GM18870 (cell line): ENCODE measurements around the gene CNDP1.

Experiments used
- ATAC-seq: cut with Tn5 transposase; IDR thresholded peaks from one replicate; pipeline ENCODE4 v1.9.1; 2021; ENCODE audit warnings: moderate library complexity; ENCODE audit not compliant: unreplicated experiment

CNDP1 gene

DNA sequence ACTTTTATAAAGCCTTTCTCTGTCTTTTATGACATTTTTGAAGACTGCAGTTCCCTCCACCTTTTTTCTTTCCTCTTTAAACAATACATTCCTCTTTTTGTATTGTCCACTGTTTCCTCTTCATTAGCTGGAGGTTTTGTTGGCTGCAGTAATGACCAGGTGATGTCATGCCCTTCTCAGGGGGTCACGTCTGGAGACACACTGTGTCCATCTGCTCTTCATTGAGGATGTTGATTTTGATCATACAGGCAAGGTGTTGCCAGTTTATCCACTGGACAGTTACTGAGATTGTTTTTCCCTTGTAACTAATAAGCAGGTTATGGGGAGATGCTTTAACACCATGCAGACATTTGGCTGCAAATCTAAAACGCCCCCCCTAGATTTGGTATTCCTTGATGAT, 83.2 kb downstream of the CNDP1 start:
- no peak for ATAC-seq

DNA sequence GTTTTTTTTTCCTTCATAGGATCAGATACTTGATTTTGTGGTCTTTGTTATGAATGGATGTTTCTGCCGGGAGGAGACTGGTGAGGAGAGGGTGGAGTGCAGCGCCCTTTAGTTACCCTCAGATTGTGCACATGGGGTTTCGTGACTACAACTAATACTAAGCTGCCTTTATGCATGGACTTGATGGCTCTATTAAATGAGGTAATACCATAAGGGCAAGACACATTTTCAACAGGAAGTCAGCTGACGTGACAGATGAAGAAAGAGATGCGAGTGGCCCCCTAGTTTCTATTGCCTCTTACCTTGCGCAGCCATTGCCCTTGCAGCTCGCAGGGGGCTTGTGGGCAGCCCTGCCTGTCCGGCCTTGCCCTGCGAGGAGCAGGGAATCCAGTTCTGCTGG, 87.8 kb downstream of the CNDP1 start:
- ATAC-seq: no peak

DNA sequence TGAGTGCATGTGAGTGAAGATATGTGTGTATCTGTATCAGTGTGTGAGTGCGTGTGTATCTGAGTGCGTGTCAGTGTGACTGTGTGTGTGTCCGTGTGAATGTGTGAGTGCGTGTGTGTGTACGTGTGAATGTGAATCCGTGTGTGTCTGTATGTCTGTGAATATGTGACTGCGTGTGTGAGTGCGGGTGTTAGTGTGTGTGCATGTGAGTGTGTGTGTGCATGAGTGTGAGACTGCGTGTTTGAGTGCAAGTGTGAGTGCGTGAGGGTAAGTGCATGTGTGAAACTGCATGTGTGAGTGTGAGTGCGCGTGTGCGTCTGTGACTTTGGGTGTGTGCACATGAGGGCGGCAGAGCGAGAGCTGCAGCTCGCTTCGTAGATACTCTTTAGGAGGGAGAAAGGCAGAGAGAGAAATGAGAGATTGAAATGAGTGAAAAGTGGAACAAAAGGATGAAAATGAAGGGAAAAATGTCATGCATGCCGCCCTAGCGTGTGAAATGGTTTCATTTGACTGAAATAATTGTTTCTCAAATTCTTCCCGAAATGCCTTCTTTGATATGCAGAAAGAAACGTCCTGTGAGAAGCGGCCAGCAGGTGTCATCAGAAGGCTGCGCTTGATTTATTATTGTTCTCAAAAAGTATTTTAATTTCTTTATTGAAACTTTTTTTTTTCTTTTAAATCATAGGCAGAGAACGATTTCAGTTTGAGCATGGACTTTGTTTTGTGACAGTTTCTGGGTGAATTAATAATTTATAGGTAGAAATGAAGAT, 88.9 kb downstream of the CNDP1 start:
- no peak for ATAC-seq

DNA sequence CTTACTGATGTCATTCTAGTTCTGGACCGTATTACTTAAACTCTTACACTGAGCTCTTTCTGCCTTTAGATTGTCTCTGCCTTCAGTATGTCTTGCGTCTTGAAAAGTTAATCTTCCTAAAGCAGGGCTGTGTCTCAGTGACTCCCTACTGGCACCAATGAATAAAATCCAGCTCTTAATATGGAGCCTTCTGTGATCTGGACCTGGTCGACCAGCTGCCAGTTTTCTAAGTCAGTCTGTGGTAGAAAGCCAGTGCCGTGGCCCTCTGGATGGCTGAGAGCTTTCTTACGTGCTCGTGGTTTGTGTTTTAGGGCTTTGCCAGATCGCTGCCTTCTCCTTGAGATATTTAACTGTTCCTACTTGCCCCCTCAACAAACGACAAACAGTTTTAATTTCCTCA, 90.2 kb downstream of the CNDP1 start:
- no peak for ATAC-seq

DNA sequence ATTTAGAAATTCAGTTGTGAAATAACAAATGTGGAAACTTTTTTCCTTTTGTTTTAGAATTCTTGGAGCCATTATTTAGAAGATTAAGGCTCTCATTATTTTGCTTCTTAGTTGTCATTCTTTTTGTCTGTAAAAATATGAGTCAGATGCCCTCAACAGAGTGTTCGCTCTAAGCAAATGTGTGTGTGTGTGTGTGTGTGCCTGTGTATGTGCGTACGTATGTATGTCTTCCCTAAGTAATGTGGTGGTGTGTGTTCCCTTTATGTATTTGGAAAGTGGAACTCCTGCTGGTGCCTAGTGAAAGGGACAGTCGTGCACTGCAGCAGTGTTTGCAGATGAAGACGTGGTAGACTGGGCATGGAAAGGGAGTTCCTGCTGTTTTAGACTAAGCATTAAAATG, 90.9 kb downstream of the CNDP1 start:
- ATAC-seq: no peak

DNA sequence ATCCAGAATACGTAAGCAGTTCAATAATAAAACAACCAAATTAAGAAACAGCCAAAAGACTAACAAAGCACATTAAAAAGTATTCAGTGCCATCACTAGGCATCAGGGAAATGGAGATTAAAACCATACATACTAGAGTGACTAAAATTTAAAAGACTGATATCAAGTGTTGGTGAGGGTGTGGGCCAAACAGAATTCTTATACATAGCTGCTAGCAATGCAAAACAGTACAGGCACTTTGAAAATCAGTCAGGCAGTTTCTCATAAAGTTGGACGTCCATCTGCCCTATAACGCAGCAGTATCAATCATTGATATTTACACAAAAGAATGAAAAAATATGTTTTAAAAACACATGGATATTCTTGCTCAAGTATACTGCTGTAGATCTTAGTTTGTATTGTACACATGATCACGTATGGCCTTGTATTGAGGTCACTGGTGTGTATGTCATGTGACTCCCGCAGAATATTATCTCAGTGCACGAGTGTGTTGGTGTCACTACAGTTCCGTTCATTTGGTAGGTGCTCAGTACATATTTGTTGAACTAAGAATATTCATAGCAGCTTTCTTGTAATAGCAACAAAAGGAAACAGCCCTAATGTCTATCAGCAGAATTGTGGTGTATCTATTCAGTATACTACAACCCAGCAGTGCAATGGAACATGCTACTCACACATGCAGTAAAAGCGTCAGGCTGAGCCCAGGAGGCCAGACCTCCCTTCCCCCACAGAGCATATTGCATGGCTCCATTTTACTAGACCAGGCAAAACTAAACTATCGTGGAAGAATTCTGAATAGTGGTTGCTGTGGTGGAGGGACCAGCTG, 92.0 kb downstream of the CNDP1 start:
- ATAC-seq: no peak

DNA sequence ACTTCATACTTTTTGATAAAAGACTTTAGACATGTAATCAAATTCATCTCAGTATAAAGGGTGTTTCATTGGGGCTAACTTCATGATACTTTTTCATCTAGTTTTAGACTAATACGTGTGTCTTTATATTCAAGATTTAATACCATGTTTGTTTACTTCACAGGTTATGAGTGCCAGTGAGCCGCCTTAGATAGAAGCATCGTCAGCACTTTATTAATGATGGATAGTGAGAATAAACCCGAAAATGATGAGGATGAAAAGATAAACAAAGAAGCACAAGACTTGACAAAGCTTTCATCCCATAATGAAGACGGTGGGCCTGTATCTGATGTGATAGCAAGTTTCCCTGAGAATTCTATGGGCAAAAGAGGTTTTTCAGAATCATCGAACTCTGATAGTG, 96.5 kb downstream of the CNDP1 start:
- no peak for ATAC-seq

DNA sequence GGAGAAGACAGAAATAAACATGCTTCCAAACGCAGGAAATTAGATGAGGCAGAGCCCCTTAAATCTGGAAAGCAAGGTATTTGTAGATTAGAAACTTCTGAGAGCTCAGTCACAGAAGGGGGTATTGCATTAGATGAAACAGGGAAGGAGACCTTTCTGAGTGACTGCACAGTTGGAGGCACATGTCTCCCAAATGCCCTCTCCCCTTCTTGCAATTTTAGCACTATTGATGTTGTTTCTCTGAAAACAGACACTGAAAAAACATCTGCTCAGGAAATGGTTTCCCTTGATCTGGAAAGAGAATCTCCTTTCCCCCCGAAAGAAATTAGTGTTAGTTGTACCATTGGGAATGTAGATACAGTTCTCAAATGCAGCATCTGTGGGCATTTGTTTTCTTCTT, 96.9 kb downstream of the CNDP1 start:
- ATAC-seq: no peak

DNA sequence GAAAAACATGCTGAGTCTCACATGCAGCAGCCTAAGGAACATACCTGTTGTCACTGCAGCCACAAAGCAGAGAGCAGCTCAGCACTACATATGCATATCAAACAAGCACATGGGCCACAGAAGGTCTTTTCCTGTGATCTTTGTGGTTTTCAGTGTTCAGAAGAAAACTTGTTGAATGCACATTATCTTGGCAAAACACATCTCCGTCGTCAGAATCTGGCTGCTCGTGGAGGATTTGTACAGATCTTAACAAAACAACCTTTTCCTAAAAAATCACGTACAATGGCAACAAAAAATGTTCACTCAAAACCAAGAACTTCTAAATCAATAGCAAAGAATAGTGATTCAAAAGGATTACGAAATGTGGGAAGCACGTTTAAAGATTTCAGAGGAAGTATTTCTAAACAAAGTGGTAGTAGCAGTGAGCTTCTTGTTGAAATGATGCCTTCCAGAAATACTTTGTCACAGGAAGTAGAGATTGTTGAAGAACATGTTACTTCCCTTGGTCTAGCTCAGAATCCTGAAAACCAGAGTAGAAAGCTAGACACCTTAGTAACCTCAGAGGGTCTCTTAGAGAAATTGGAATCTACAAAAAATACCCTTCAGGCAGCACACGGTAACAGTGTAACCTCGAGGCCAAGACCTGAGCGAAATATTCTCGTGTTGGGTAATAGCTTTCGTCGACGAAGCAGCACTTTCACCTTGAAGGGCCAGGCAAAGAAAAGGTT, 97.5 kb downstream of the CNDP1 start:
- no peak for ATAC-seq

DNA sequence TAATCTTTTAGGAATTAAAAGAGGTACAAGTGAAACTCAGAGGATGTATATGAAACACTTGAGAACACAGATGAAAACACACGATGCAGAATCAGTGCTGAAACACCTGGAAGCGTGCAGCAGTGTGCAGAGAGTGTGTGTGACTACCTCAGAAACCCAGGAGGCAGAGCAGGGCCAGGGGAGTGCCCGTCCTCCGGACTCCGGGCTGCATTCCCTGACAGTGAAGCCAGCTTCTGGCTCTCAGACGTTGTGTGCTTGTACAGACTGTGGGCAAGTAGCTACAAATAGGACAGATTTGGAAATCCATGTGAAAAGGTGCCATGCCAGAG, 98.0 kb downstream of the CNDP1 start:
- ATAC-seq: no peak

DNA sequence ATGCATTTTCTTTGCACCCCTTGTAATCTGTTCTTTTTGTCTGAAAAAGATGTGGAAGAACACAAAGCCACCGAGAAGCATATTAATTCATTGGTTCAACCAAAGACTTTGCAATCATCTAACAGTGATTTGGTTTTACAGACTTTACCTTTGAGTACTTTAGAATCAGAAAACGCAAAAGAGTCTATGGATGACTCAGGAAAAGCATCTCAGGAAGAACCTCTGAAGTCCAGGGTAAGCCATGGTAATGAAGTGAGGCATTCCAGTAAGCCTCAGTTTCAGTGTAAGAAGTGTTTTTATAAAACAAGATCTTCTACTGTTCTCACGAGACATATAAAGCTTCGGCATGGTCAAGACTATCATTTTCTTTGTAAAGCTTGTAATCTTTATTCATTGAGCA, 98.6 kb downstream of the CNDP1 start:
- no peak for ATAC-seq

DNA sequence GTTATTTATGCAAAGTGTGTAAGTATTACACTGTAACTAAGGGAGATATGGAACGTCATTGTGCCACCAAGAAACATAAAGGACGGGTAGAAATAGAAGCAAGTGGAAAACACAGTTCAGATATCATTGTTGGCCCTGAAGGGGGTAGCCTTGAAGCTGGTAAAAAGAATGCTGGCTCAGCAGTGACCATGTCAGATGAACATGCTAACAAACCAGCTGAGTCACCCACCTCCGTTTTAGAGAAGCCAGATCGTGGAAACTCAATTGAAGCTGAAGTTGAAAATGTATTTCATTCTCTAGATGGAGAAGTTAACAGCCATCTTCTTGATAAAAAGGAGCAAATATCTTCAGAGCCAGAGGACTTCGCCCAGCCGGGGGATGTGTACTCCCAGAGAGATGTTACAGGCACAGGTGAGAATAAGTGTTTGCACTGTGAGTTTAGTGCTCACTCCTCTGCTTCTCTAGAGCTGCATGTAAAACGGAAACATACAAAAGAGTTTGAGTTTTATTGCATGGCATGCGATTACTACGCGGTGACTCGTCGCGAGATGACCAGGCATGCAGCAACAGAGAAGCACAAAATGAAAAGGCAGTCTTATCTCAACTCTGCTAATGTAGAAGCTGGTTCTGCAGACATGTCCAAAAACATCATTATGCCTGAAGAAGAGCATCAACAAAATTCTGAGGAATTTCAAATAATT, 99.5 kb downstream of the CNDP1 start:
- no peak for ATAC-seq

DNA sequence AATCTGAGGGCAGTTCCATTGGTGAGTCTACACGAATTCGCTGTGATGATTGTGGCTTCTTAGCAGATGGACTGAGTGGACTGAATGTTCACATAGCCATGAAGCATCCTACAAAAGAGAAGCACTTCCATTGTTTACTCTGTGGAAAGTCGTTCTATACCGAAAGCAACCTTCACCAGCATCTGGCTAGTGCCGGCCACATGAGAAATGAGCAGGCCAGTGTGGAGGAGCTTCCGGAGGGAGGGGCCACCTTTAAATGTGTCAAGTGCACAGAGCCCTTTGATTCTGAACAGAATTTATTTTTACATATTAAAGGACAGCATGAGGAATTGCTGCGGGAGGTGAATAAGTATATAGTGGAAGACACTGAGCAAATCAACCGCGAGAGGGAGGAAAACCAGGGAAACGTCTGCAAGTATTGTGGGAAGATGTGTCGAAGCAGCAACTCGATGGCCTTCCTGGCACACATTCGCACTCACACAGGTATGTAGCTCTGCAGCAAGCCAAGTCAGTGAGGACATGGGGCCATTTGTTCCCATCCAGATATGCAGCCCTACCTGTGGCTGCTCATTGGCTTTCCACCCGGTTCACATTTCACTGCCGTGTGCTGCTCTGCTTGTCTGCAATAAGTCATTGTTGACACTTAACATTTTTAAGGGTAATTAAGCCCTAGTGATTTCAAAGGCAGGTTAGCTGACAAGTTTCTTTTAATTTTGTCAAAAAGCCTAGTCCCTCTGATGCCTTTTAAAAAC, 101.1 kb downstream of the CNDP1 start:
- ATAC-seq: no peak
